GM18505 (cell line): ENCODE measurements around the gene CSKMT.

ENCODE experiments used
- ATAC-seq: cut with Tn5 transposase; IDR thresholded peaks from one replicate; pipeline ENCODE4 v1.9.1; 2021; ENCODE audit not compliant: unreplicated experiment
- POLR2A ChIP-seq: IDR thresholded peaks from 4 replicates; pipeline ENCODE4 v1.6.1; 2011; ENCODE audit warnings: borderline replicate concordance; ENCODE audit not compliant: insufficient read depth, insufficient read length; ENCODE audit errors: extremely low read depth

CSKMT gene

GRCh38 chr11:62710001-62710345, 44.9 kb downstream of the CSKMT start:
- ATAC-seq = no peak
- TF ChIP-seq POLR2A = no peak

- ATAC-seq = no peak
These were observed 47.2 kb downstream of the CSKMT start for GRCh38 chr11:62712276-62712812.

GRCh38 chr11:62712861-62713260, 47.7 kb downstream of the CSKMT start:
- no peak for TF ChIP-seq POLR2A
- no peak for ATAC-seq

More at GRCh38 chr11:62712276-62712812, 47.2 kb downstream of the CSKMT start:
- no peak for TF ChIP-seq POLR2A

GRCh38 chr11:62713343-62713742, 48.2 kb downstream of the CSKMT start:
- ATAC-seq = no peak
- TF ChIP-seq POLR2A = no peak

- no peak for TF ChIP-seq POLR2A
- ATAC-seq = no peak
These were observed 50.3 kb downstream of the CSKMT start for GRCh38 chr11:62715150-62716130.

GRCh38 chr11:62716206-62716605, 51.1 kb downstream of the CSKMT start:
- no peak for ATAC-seq
- no peak for TF ChIP-seq POLR2A

- TF ChIP-seq POLR2A = no peak
- ATAC-seq = no peak
These were observed 51.7 kb downstream of the CSKMT start for GRCh38 chr11:62716816-62717215.
